NT2/D1 (cell line): ENCODE measurements around the gene SMG6.

ENCODE experiments used
- SUZ12 ChIP-seq: IDR thresholded peaks from 2 replicates; pipeline ENCODE4 v1.6.1; 2011; ENCODE audit not compliant: insufficient read length, insufficient read depth; ENCODE audit errors: extremely low read depth
- YY1 ChIP-seq: IDR thresholded peaks from 2 replicates; pipeline ENCODE4 v1.6.1; 2011; ENCODE audit not compliant: insufficient read length, insufficient read depth
- ZNF274 ChIP-seq: IDR thresholded peaks from 2 replicates; pipeline ENCODE4 v1.6.1; 2011; ENCODE audit warnings: mild to moderate bottlenecking, low read depth, low read length

DNA sequence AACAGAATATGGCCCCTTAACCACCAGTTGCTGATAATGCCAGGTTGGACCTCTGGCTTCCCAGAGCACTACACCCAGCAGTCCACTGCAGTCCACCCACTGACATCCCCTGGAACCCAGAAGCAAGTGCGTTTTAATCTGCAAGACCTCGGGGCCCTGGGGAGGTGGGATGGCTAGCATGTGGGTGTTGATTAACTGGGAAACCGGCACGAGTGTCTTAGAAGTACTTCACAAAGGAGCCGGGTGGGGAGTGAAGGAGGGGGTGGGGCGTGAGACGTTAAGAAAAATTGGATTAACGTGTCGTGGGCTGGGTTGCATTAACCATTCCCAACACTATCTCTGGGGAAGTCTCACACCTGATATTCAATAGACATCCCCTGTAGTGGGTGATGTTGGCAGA lies 254.8 kb downstream of the SMG6 start:
- no peak for TF ChIP-seq YY1
- TF ChIP-seq ZNF274 = no peak
- TF ChIP-seq SUZ12 = no peak
